Renal cortical epithelial cell (primary cell): Measurements from ENCODE around the gene PAX6. TPM values are rescaled to one million over a fixed set of nuclear protein-coding genes. Genes with fewer than 3 reads are reported as not detected.

Source experiments
- DNase-seq: peaks from one replicate; pipeline ENCODE4 v3.0.0-alpha.2; 2011; ENCODE audit warnings: low read depth
- total RNA-seq: library from RNA; depleted of rRNA; stranded (reverse); fragments of >200 nt; gene quantifications from 2 replicates; pipeline ENCODE4 v1.2.3, GENCODE V29; 2014

The PAX6 gene
- total RNA-seq, result 4.2 and 6.5 TPM in 2 replicates

GRCh38 chr11:31810779-31811647 lies at the start of gene PAX6:
TSS of gene PAX6 (minus strand) at chr11:31811322. CDS start at chr11:31806411, 4,911 bp downstream.
- DNase-seq, result peak; percentile 83

GRCh38 chr11:31860391-31860790 lies 49.3 kb upstream of the PAX6 start:
- DNase-seq, result no peak

- DNase-seq, result peak; percentile 3
These were observed 45.1 kb upstream of the PAX6 start for GRCh38 chr11:31856248-31856647.

GRCh38 chr11:31855466-31855865 lies 44.3 kb upstream of the PAX6 start:
- no peak for DNase-seq

GRCh38 chr11:31850365-31850764 lies 39.2 kb upstream of the PAX6 start:
- DNase-seq, result no peak

- DNase-seq, result no peak
These were observed 36.6 kb upstream of the PAX6 start for GRCh38 chr11:31847761-31848160.

GRCh38 chr11:31845331-31845730 lies 34.2 kb upstream of the PAX6 start:
- no peak for DNase-seq

GRCh38 chr11:31844351-31844750 lies 33.2 kb upstream of the PAX6 start:
- no peak for DNase-seq

GRCh38 chr11:31841435-31841834 lies 30.3 kb upstream of the PAX6 start:
- DNase-seq, result no peak

GRCh38 chr11:31834237-31834636 lies 23.1 kb upstream of the PAX6 start:
- DNase-seq, result no peak

GRCh38 chr11:31830406-31830805 lies 19.3 kb upstream of the PAX6 start:
- DNase-seq, result no peak

GRCh38 chr11:31828217-31828616 lies 17.1 kb upstream of the PAX6 start:
- no peak for DNase-seq

GRCh38 chr11:31827455-31828206 lies 16.5 kb upstream of the PAX6 start:
- no peak for DNase-seq

- no peak for DNase-seq
These were observed 15.7 kb upstream of the PAX6 start for GRCh38 chr11:31826536-31827438.

GRCh38 chr11:31825838-31826484 lies 14.8 kb upstream of the PAX6 start:
- DNase-seq, result no peak

GRCh38 chr11:31824879-31825837 lies 14.0 kb upstream of the PAX6 start:
- no peak for DNase-seq

- DNase-seq, result no peak
These were observed 13.3 kb upstream of the PAX6 start for GRCh38 chr11:31824332-31824878.

- DNase-seq, result no peak
These were observed 12.7 kb upstream of the PAX6 start for GRCh38 chr11:31823644-31824331.

- DNase-seq, result no peak
These were observed 12.0 kb upstream of the PAX6 start for GRCh38 chr11:31822927-31823643.
